Gastrocnemius medialis (tissue), 4 donors: ENCODE data around the gene JAKMIP1. TPM values are rescaled to one million over a fixed set of nuclear protein-coding genes. Genes with fewer than 3 reads are reported as not detected.

Source experiments
- ATAC-seq, 2 donors: fragments of 150-250 bp; one replicate each; pipeline ENCODE4 v1.9.1; 2016
- DNase-seq, 2 donors: peaks; one replicate each; pipeline ENCODE4 v3.0.0-alpha.2; 2019
- H3K27ac ChIP-seq, 4 donors: fragments of 200-600 bp; sonication (generic); 1 replicate in 1 of 4; 2 replicates in 3 of 4; pipeline ENCODE4 v1.5.1; 2016 to 2018; ENCODE audit warnings: mild to moderate bottlenecking in 2 of 4, moderate library complexity in 1 of 4
- H3K27me3 ChIP-seq, 3 donors: fragments of 200-600 bp; sonication (generic) in 2 of 3; 1 replicate in 1 of 3; 2 replicates in 2 of 3; pipeline versions ENCODE4 v1.5.1 to v1.6.0; 2016 to 2019; ENCODE audit warnings: mild to moderate bottlenecking in 1 of 3, moderate library complexity in 1 of 3
- H3K36me3 ChIP-seq, 2 donors: fragments of 200-600 bp; sonication (generic) in 1 of 2; one replicate each; pipeline ENCODE4 v1.5.1; 2017 to 2018
- H3K4me1 ChIP-seq, 2 donors: fragments of 200-600 bp; sonication (generic) in 1 of 2; one replicate each; pipeline ENCODE4 v1.5.1; 2016 to 2017; ENCODE audit warnings: mild to moderate bottlenecking in 2 of 2
- H3K4me3 ChIP-seq, 4 donors: fragments of 200-600 bp; sonication (generic) in 3 of 4; 1 replicate in 1 of 4; 2 replicates in 3 of 4; pipeline ENCODE4 v1.5.1; 2016 to 2019; ENCODE audit warnings: mild to moderate bottlenecking in 2 of 4
- H3K9me3 ChIP-seq, 3 donors: fragments of 200-600 bp; sonication (generic) in 2 of 3; 1 replicate in 1 of 3; 2 replicates in 2 of 3; pipeline ENCODE4 v1.5.1; 2016 to 2019
- POLR2A ChIP-seq, 2 donors: fragments of 450-650 bp; IDR thresholded peaks; one replicate each; pipeline ENCODE4 v1.6.1; 2017; ENCODE audit warnings: antibody characterized with exemption in 2 of 2, mild to moderate bottlenecking in 2 of 2, moderate library complexity in 2 of 2
- in situ Hi-C, 4 donors: fragments of 200-750 bp; cut with MboI; loops; one replicate each; pipeline versions ENCODE4 v1.15.0 to v1.8.0; 2017; ENCODE audit warnings: low sequenced_read_pairs in 4 of 4
- intact Hi-C: fragments of 100-400 bp; cut with DNase I; formaldehyde crosslinking; loops from one replicate; pipeline ENCODE4 v1.15.1; 2023; ENCODE audit warnings: low total_unique reads
- total RNA-seq, 4 donors: library from RNA; depleted of rRNA; stranded (reverse); fragments of >200 nt; gene quantifications; one replicate each; pipeline versions ENCODE4 v1.1.0 to v1.2.3, GENCODE V29; 2016
- TF ChIP-seq, protein P1 (sequence below), 5 experiments: fragments of 450-650 bp in 3 of 5; fragments of 200-600 bp in 2 of 5; sonication (generic) in 2 of 5; IDR thresholded peaks in 4 of 5; conservative IDR thresholded peaks in 1 of 5; 1 replicate in 4 of 5; 2 replicates in 1 of 5; pipeline ENCODE4 v1.5.1; 2016 to 2019; ENCODE audit warnings: antibody characterized with exemption in 5 of 5, mild to moderate bottlenecking in 3 of 5, moderate library complexity in 3 of 5

The JAKMIP1 gene
- total RNA-seq, 4 donors from 2014 or later = 0.62 TPM; not detected in 3

DNA sequence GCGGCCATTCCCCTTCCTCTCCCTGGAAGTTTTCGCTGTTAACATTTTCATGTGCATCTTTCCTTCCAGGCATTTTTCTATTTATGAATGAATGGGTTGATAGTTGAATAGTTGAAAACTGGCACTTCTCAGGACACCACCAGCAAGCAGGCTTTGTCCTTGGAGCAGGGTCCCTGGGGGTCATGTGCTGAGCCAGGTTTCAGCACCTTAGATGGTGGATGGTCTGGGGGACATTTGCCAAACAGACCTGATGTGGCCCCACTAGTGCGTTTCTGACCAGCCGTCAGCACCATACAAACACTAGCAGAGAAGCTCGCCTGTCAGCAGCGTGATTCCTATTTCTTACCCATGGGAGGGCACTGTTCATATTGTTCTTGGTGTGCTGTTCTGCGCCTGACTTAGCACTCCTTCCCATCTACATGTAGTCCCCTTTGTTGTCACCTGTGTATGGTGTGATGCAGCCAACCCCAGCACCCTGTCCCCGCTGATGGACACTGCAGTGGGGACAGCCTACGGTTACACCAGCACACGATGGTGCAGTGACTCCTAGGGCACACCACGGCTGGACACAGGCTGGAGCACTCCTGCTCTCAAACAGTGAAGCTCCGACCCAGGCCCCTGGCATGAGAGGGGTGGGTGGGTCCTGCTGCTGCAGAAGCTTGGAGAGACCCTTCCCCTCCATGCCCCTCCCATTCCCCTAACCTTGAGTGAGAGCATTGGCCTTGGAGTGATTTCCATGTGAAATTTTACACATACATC, 42.1 kb upstream of the JAKMIP1 start:
- intact Hi-C loops = no loop called here
- no peak for DNase-seq
- no peak for ATAC-seq
- no peak for TF ChIP-seq POLR2A (IDR thresholded peaks at IDR 0.05)
- TF ChIP-seq, protein P1, sequence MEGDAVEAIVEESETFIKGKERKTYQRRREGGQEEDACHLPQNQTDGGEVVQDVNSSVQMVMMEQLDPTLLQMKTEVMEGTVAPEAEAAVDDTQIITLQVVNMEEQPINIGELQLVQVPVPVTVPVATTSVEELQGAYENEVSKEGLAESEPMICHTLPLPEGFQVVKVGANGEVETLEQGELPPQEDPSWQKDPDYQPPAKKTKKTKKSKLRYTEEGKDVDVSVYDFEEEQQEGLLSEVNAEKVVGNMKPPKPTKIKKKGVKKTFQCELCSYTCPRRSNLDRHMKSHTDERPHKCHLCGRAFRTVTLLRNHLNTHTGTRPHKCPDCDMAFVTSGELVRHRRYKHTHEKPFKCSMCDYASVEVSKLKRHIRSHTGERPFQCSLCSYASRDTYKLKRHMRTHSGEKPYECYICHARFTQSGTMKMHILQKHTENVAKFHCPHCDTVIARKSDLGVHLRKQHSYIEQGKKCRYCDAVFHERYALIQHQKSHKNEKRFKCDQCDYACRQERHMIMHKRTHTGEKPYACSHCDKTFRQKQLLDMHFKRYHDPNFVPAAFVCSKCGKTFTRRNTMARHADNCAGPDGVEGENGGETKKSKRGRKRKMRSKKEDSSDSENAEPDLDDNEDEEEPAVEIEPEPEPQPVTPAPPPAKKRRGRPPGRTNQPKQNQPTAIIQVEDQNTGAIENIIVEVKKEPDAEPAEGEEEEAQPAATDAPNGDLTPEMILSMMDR (IDR thresholded peaks at IDR 0.05 in 4 of 5, conservative IDR thresholded peaks at IDR 0.05 in 1 of 5) = no peak
- Histone ChIP-seq H3K9me3 (no peaks in the 10 kb centered on the region), H3K27me3 (peaks cover 18 to 35% (median 30%) of the 10 kb centered on the region in 3 donors), H3K27ac (no peak overlapping the region), H3K36me3 (no peaks in the 10 kb centered on the region), H3K4me3 (no peak overlapping the region), H3K4me1 (no peaks in the 10 kb centered on the region)
- in situ Hi-C loops = no loop called here

GRCh38 chr4:6241062-6241845, 40.9 kb upstream of the JAKMIP1 start:
- TF ChIP-seq, protein P1 (IDR thresholded peaks at IDR 0.05 in 4 of 5, conservative IDR thresholded peaks at IDR 0.05 in 1 of 5) = no peak
- TF ChIP-seq POLR2A (IDR thresholded peaks at IDR 0.05) = no peak

GRCh38 chr4:6239968-6240367, 39.6 kb upstream of the JAKMIP1 start:
- Histone ChIP-seq H3K27ac (no peak overlapping the region), H3K4me3 (no peak overlapping the region), H3K4me1 (no peaks in the 10 kb centered on the region), H3K36me3 (no peaks in the 10 kb centered on the region), H3K27me3 (peaks cover 0 to 23% (median 17%) of the 10 kb centered on the region in 3 donors), H3K9me3 (no peaks in the 10 kb centered on the region)
- intact Hi-C loops (no loop called here), in situ Hi-C loops (no loop called here)
- no peak for DNase-seq
- TF ChIP-seq, protein P1 (IDR thresholded peaks at IDR 0.05 in 4 of 5, conservative IDR thresholded peaks at IDR 0.05 in 1 of 5) = no peak
- no peak for TF ChIP-seq POLR2A (IDR thresholded peaks at IDR 0.05)
- ATAC-seq = no peak

More at GRCh38 chr4:6241062-6241845, 40.9 kb upstream of the JAKMIP1 start:
- no peaks in the 10 kb centered on the region for H3K9me3 ChIP-seq
- H3K4me1 ChIP-seq = no peaks in the 10 kb centered on the region
- in situ Hi-C loops (no loop called here), intact Hi-C loops (no loop called here)
- no peaks in the 10 kb centered on the region for H3K36me3 ChIP-seq
- H3K27ac ChIP-seq = no peak overlapping the region
- no peak for ATAC-seq
- H3K27me3 ChIP-seq = peaks cover 13 to 35% (median 27%) of the 10 kb centered on the region in 3 donors
- no peak overlapping the region for H3K4me3 ChIP-seq
- no peak for DNase-seq

GRCh38 chr4:6239486-6239885, 39.1 kb upstream of the JAKMIP1 start:
- H3K4me1 ChIP-seq = no peaks in the 10 kb centered on the region
- H3K27ac ChIP-seq = no peak overlapping the region
- H3K36me3 ChIP-seq = no peaks in the 10 kb centered on the region
- in situ Hi-C loops (no loop called here), intact Hi-C loops (no loop called here)
- ATAC-seq = no peak
- no peak overlapping the region for H3K4me3 ChIP-seq
- peaks cover 0 to 21% (median 12%) of the 10 kb centered on the region in 3 donors for H3K27me3 ChIP-seq
- no peaks in the 10 kb centered on the region for H3K9me3 ChIP-seq
- no peak for TF ChIP-seq POLR2A (IDR thresholded peaks at IDR 0.05)
- TF ChIP-seq, protein P1 (IDR thresholded peaks at IDR 0.05 in 4 of 5, conservative IDR thresholded peaks at IDR 0.05 in 1 of 5) = no peak
- DNase-seq = no peak
